GM23338 (cell line): ENCODE results near the gene DAGLA. TPM values are rescaled to one million over a fixed set of nuclear protein-coding genes. Genes with fewer than 3 reads are reported as not detected.

ENCODE experiments used
- ATAC-seq: fragments of 200-7000 bp; cut with Tn5 transposase; 3 replicates; pipeline ENCODE4 v1.9.1; 2020
- DNase-seq: peaks from one replicate; pipeline ENCODE4 v3.0.0-alpha.2; 2015; ENCODE audit warnings: low spot score
- H2AFZ ChIP-seq: fragments of 200-600 bp; sonication (generic); 2 replicates; pipeline ENCODE4 v1.8.0; 2016; ENCODE audit warnings: antibody characterized with exemption, mild to moderate bottlenecking, moderate library complexity
- H3F3A ChIP-seq: fragments of 200-600 bp; sonication (generic); replicated peaks from 2 replicates; pipeline ENCODE4 v1.8.0; 2017; ENCODE audit warnings: antibody characterized with exemption, mixed run types, low read depth
- H3K27ac ChIP-seq: fragments of 200-600 bp; sonication (generic); 2 replicates; pipeline ENCODE4 v1.6.1; 2016; ENCODE audit warnings: low read depth
- H3K27me3 ChIP-seq: fragments of 200-600 bp; sonication (generic); 2 replicates; pipeline ENCODE4 v1.8.0; 2016; ENCODE audit warnings: mild to moderate bottlenecking, mixed run types, moderate library complexity; ENCODE audit not compliant: insufficient read depth
- H3K36me3 ChIP-seq: fragments of 200-600 bp; sonication (generic); 2 replicates; pipeline ENCODE4 v1.8.0; 2016; ENCODE audit warnings: mild to moderate bottlenecking; ENCODE audit not compliant: insufficient read depth
- H3K4me1 ChIP-seq: fragments of 200-600 bp; sonication (generic); 2 replicates; pipeline ENCODE4 v1.8.0; 2016; ENCODE audit warnings: mild to moderate bottlenecking, moderate library complexity; ENCODE audit not compliant: insufficient read depth
- H3K4me2 ChIP-seq: fragments of 200-600 bp; sonication (generic); 2 replicates; pipeline ENCODE4 v1.7.1; 2017; ENCODE audit warnings: mixed run types
- H3K4me3 ChIP-seq: fragments of 200-600 bp; sonication (generic); 2 replicates; pipeline ENCODE4 v1.6.1; 2016; ENCODE audit warnings: mixed run types
- H3K79me2 ChIP-seq: fragments of 200-600 bp; sonication (generic); replicated peaks from 2 replicates; pipeline ENCODE4 v1.8.0; 2017; ENCODE audit warnings: mild to moderate bottlenecking; ENCODE audit not compliant: insufficient read depth
- H3K9me2 ChIP-seq: fragments of 200-600 bp; sonication (generic); 2 replicates; pipeline ENCODE4 v1.8.0; 2017; ENCODE audit not compliant: insufficient read depth
- H4K20me1 ChIP-seq: fragments of 200-600 bp; sonication (generic); replicated peaks from 2 replicates; pipeline ENCODE4 v1.8.0; 2017; ENCODE audit warnings: mild to moderate bottlenecking; ENCODE audit not compliant: insufficient read depth
- H3K27ac Mint-ChIP-seq: 2 replicates; pipeline ENCODE4 v1.8.0; 2020; ENCODE audit warnings: inconsistent platforms, mild to moderate bottlenecking, moderate library complexity, mixed read lengths
- H3K27me3 Mint-ChIP-seq: 3 replicates; pipeline ENCODE4 v1.8.0; 2022; ENCODE audit warnings: low read depth, mild to moderate bottlenecking, moderate library complexity, mixed read lengths, inconsistent platforms; ENCODE audit not compliant: insufficient read depth, poor library complexity
- H3K36me3 Mint-ChIP-seq: 3 replicates; pipeline ENCODE4 v1.8.0; 2021; ENCODE audit warnings: low read depth, mild to moderate bottlenecking, inconsistent platforms, moderate library complexity, mixed read lengths
- H3K4me1 Mint-ChIP-seq: 3 replicates; pipeline ENCODE4 v1.8.0; 2020; ENCODE audit warnings: mild to moderate bottlenecking, inconsistent platforms, mixed read lengths
- H3K4me3 Mint-ChIP-seq: 3 replicates; pipeline ENCODE4 v1.8.0; 2021; ENCODE audit warnings: moderate library complexity, mild to moderate bottlenecking, inconsistent platforms, mixed read lengths
- H3K9me3 Mint-ChIP-seq: 3 replicates; pipeline ENCODE4 v1.8.0; 2020; ENCODE audit warnings: moderate library complexity, mild to moderate bottlenecking, inconsistent platforms, mixed read lengths
- CTCF ChIP-seq, 2 experiments: fragments of 200-600 bp in 1 of 2; sonication (generic) in 1 of 2; conservative IDR thresholded peaks; 2 replicates each; pipeline versions ENCODE4 v1.5.1 to v1.6.1; 2016 to 2017; ENCODE audit warnings: antibody characterized with exemption in 2 of 2, low read depth in 2 of 2, mild to moderate bottlenecking in 2 of 2, moderate library complexity in 1 of 2
- ETS1 ChIP-seq: IDR thresholded peaks from 2 replicates; pipeline ENCODE4 v1.6.1; 2016; ENCODE audit warnings: antibody characterized with exemption
- EZH2 ChIP-seq: fragments of 200-600 bp; sonication (generic); IDR thresholded peaks from one replicate; pipeline ENCODE4 v1.8.0; 2017; ENCODE audit warnings: antibody characterized with exemption, mild to moderate bottlenecking, low read depth; ENCODE audit not compliant: unreplicated experiment
- EZH2phosphoT487 ChIP-seq: fragments of 200-600 bp; sonication (generic); IDR thresholded peaks from one replicate; pipeline ENCODE4 v1.8.1; 2018; ENCODE audit warnings: antibody characterized with exemption; ENCODE audit not compliant: unreplicated experiment
- JUNB ChIP-seq: IDR thresholded peaks from one replicate; pipeline ENCODE4 v1.6.1; 2016; ENCODE audit warnings: antibody characterized with exemption; ENCODE audit not compliant: unreplicated experiment
- NANOG ChIP-seq: IDR thresholded peaks from 2 replicates; pipeline ENCODE4 v1.6.1; 2016; ENCODE audit warnings: antibody characterized with exemption, borderline replicate concordance
- POLR2AphosphoS5 ChIP-seq: IDR thresholded peaks from 2 replicates; pipeline ENCODE4 v1.6.1; 2016; ENCODE audit warnings: antibody characterized with exemption, low read depth
- STAT1 ChIP-seq: IDR thresholded peaks from one replicate; pipeline ENCODE4 v1.6.1; 2016; ENCODE audit warnings: antibody characterized with exemption; ENCODE audit not compliant: unreplicated experiment
- ZNF114 ChIP-seq: fragments of 250-450 bp; sonication (Bioruptor Pico); IDR thresholded peaks from 2 replicates; pipeline ENCODE4 v1.5.0; 2020; ENCODE audit warnings: mild to moderate bottlenecking, moderate library complexity
- ZNF331 ChIP-seq: fragments of 250-450 bp; sonication (Bioruptor Pico); IDR thresholded peaks from 2 replicates; pipeline ENCODE4 v1.5.0; 2020; ENCODE audit warnings: low read depth, mild to moderate bottlenecking, moderate library complexity
- ZNF462 ChIP-seq: fragments of 250-450 bp; sonication (Bioruptor Pico); IDR thresholded peaks from 2 replicates; pipeline ENCODE4 v1.5.0; 2020; ENCODE audit warnings: mild to moderate bottlenecking, moderate library complexity
- polyA plus RNA-seq: library from polyadenylated mRNA; unstranded; fragments of >200 nt; fragmentation: Nextera tagmentation; extraction: Ambion mirVana; gene quantifications from 2 replicates; pipeline ENCODE4 v1.2.1, GENCODE V29; 2016
- total RNA-seq: library from RNA; depleted of rRNA; stranded (reverse); fragments of >200 nt; shearing (Covaris generic); gene quantifications from 2 replicates; pipeline ENCODE4 v1.2.3, GENCODE V29; 2014
- TF ChIP-seq, protein P1 (sequence below): IDR thresholded peaks from one replicate; pipeline ENCODE4 v1.6.1; 2018; ENCODE audit warnings: antibody characterized with exemption; ENCODE audit not compliant: unreplicated experiment

Gene DAGLA
- total and polyA plus RNA-seq, 2 experiments from 2014 or later = 0.55 to 2.5 TPM

DNA sequence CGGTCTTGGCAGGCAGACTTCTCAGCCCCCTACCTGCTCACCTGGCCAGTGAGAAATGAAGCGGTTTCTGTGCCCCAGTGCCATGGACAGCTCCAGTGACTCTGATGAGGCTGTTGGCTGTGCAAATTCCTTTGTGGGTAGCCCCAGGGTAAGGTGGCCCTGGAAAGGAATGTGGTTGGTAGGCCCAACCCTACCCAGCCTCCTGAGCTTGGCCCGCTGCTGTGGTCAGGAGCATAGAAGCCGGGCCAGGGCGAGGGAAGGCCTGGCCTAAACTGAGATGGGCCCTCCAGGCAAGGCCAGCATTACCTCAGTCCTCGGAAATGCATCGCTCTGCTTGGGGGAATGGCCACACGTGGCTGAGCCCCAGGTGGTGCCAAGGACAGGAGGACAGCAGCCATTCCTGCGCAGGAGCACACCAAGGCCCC is 16.9 kb downstream of the DAGLA start (continued):
- TF ChIP-seq, protein P1, sequence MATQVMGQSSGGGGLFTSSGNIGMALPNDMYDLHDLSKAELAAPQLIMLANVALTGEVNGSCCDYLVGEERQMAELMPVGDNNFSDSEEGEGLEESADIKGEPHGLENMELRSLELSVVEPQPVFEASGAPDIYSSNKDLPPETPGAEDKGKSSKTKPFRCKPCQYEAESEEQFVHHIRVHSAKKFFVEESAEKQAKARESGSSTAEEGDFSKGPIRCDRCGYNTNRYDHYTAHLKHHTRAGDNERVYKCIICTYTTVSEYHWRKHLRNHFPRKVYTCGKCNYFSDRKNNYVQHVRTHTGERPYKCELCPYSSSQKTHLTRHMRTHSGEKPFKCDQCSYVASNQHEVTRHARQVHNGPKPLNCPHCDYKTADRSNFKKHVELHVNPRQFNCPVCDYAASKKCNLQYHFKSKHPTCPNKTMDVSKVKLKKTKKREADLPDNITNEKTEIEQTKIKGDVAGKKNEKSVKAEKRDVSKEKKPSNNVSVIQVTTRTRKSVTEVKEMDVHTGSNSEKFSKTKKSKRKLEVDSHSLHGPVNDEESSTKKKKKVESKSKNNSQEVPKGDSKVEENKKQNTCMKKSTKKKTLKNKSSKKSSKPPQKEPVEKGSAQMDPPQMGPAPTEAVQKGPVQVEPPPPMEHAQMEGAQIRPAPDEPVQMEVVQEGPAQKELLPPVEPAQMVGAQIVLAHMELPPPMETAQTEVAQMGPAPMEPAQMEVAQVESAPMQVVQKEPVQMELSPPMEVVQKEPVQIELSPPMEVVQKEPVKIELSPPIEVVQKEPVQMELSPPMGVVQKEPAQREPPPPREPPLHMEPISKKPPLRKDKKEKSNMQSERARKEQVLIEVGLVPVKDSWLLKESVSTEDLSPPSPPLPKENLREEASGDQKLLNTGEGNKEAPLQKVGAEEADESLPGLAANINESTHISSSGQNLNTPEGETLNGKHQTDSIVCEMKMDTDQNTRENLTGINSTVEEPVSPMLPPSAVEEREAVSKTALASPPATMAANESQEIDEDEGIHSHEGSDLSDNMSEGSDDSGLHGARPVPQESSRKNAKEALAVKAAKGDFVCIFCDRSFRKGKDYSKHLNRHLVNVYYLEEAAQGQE = no peak
- TF ChIP-seq NANOG (no peak), POLR2AphosphoS5 (no peak), EZH2phosphoT487 (no peak), JUNB (no peak), STAT1 (no peak), CTCF (conservative IDR thresholded peaks at IDR 0.05; ENCODE audit: low read depth in 2 of 2) (no peak), ZNF331 (no peak), ZNF114 (no peak)

- Histone ChIP-seq H3F3A (peaks cover 9% of the 10 kb centered on the region; the same call in 1 of the 2 replicates), H3K4me3 (no peak overlapping the region), H3K27me3 (no peaks in the 10 kb centered on the region), H4K20me1 (no peaks in the 10 kb centered on the region), H3K4me1 (peaks cover 28% of the 10 kb centered on the region), H2AFZ (no peak overlapping the region), H3K36me3 (no peaks in the 10 kb centered on the region), H3K9me2 (no peaks in the 10 kb centered on the region), H3K4me2 (no peak overlapping the region), H3K79me2 (no peaks in the 10 kb centered on the region), H3K27ac (no peak overlapping the region)
- H3K27me3 Mint-ChIP-seq = peaks cover 9% of the 10 kb centered on the region
- ATAC-seq = no peak
- no peaks in the 10 kb centered on the region for H3K36me3 Mint-ChIP-seq
- H3K9me3 Mint-ChIP-seq = no peaks in the 10 kb centered on the region
- H3K4me1 Mint-ChIP-seq = peaks cover 42% of the 10 kb centered on the region
- no peak overlapping the region; the same call in 1 of the 2 replicates for H3K27ac Mint-ChIP-seq
- H3K4me3 Mint-ChIP-seq = no peak overlapping the region
- DNase-seq = no peak
- TF ChIP-seq ZNF331 = no peak
- no peak for TF ChIP-seq JUNB
- no peak for TF ChIP-seq EZH2phosphoT487
- TF ChIP-seq ETS1 = no peak
- no peak for TF ChIP-seq NANOG
- TF ChIP-seq POLR2AphosphoS5 = no peak
- TF ChIP-seq EZH2 = no peak
- TF ChIP-seq STAT1 = no peak
- TF ChIP-seq ZNF114 = no peak
- no peak for TF ChIP-seq ZNF462 (CRISPR knock-in tag)
Observed at GRCh38 chr11:61697764-61698163, 17.6 kb downstream of the DAGLA start.
